CD4-positive, alpha-beta T cell treated with Interleukin-1 beta for 1 hour (primary cell): Measurements from ENCODE around the gene CRYM.
"Not testable (repeated sequence)": the region's sequence is repeated elsewhere in the genome, so short reads cannot be mapped to it uniquely, and the experiment has no call there.

Experiments used
- DNase-seq, 2 donors: peaks; one replicate each; pipeline ENCODE4 v3.0.0-alpha.2; 2020 to 2022

The CRYM gene

DNA sequence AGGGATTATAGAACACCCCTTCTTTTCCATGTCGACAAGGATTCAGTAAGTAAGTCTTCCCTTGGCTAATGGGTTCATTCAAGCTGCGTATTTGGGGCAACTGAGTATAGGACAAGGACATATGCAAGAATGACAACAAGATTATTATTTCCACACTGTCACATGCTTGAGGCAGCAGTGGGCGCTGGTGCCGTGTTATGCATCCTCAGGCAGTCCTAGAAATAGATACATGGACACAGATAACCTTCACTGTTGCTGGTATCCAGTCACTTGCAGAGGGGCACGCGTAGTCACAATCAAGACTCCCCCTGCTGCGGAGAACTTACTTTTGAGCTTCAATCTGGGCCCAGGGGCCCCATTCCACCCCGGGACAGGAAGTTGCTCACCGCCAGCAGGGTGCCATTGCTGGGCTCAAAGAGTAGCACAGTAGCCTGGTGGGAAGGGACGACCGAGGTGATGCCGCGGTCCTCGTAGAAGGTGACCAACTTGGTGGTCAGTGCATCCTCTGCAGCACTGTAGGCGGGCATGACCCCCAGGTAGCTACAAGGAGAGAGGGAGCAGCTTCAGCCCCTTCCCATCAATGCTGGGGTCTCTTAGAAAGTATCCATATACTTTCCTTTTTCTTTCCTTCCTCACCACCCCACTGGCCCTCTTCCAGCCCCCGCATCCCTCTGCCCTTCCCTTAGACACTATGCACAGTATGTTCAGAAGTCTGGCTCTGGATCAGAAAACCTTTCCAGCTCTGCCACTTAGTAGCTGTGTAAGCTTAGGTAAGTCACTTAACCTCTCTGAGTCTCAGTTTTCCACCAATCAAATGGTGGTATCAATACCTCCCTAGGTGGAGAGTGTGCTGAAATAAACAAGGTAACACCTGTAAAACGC is 804 bp downstream of the CRYM start:
- DNase-seq, result no peak

DNA sequence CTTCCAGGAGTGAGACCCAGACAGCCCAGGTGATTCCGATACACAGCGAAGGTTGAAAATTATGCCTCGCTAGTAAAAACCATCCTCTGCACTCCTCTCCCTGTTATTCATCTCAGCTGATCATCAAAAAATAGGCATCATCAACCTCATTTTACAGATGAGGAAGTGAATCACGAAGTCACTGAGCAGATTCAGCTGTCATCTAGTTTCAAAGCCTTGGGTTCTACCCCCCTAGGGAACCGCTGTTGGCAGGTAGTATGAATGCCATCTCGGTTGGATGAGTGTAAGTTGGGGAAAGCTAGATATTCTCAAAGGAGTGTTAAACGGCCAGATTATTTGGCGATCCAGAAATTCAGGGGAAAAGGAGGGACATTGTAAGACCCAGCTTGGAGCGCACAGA is 2.0 kb downstream of the CRYM start:
- DNase-seq, result no peak

DNA sequence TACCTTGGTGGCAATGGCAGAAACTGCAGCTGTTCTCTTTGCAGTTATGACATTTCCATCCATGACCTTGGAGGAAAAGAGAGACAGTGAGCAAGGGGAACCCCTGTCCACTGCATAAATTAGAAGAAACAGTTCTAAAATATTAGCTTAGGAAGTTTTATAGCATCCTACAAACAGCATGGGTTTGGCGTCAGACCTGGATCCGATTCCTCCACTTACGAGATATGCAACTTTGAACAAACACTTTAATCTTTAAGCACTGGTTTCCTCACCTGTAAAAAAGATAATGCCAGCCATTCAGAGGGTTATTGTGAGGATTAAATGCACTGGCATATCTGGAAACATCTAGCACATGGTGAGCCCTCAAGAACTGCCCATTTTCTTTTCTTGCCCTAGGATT is 2.6 kb downstream of the CRYM start:
- no peak for DNase-seq

DNA sequence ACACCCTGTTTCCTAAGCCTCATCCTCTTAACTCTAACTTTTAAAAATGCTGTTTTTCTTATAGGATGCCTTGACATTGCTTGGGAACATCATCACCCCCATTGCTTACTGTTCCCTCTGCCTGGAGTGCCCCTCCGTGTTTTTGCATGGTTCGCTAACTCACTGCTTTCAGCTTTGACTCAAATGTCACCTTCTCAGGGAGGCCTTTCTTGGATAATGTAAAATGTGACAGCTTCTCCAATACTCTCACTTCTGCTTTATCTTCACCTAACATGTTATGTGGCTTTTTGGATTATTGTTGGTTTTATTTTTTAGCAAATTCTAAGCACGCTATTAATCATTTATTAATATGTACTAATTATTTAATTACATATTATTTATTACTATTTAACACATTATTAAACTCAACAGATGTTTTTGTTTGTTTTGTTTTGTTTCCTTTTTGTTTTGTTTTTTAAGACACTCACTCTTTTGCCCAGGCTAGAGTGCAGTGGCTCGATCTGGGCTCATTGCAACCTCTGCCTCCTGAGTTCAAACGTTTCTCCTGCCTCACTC is 3.8 kb downstream of the CRYM start:
- no peak for DNase-seq

DNA sequence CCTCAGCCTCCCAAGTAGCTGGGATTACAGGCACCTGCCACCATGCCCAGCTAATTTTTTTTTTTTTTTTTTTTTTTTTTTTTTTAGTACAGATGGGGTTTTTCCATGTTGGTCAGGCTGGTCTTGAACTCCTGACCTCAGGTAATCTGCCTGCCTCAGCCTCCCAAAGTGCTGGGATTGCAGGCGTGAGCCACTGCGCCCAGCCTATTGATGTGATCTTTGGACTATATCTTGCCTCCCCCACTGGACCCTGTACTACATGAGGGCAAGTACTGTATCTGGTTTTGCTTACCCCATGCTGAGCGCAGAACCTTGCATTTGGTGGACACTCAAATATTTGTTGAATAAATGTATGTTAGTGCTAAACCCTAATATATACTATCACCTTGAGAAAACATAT is 5.3 kb downstream of the CRYM start:
- not testable (repeated sequence) for DNase-seq

DNA sequence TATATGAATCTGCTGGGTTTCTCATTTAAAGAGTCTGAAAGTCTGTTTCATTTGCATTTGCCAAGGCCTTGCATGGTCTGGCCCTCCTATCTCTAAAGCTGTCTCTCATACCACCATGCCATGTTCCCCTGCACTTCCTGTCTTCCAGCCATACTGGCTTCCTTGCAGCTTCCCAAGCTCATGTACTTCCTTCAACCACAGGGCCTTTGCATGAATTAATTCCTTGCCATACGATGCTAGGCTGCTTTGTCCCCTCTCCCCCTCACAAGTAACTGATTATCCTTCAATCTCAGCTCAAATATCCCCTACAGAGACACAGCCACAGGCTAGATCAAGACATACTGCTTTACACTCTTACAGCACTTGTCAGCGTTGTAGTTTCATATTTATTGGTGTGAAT is 5.8 kb downstream of the CRYM start:
- no peak for DNase-seq

DNA sequence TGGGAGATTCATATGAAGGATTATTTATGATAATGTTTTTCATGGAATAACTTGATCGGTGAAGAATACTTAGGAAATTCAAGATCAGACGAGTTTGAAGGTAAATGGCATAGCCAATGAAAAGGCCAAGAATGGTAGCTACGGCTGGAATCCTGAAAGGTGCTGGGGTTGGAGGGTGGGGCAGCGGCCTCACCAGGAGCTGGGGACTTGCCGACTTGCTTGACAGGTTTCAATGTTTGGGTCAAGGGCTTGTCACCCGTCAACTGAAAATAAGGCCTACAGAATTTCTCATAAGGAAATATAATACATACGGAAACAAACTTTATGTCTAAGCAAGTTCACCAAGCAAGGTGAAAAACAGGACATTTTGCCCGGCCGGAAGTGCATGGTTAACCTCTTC is 9.9 kb downstream of the CRYM start:
- no peak for DNase-seq

DNA sequence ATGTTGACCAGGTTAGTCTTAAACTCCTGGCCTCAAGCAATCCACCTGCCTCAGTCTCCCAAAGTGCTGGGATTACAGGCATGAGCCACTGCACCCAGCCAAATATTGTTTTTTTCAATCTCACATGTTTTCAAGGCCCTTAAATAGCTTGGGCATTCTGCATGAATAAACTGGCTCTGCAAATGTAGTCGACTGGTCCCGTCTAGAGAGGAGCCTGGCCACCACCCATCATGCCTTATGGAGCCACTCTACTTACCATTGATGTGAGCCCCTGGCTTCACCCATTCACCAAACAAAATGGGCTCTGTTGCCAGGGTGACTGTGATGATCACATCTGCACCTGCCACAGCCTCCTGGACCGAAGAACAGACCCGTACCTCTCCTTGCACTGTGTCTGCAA is 10.8 kb downstream of the CRYM start:
- no peak for DNase-seq

DNA sequence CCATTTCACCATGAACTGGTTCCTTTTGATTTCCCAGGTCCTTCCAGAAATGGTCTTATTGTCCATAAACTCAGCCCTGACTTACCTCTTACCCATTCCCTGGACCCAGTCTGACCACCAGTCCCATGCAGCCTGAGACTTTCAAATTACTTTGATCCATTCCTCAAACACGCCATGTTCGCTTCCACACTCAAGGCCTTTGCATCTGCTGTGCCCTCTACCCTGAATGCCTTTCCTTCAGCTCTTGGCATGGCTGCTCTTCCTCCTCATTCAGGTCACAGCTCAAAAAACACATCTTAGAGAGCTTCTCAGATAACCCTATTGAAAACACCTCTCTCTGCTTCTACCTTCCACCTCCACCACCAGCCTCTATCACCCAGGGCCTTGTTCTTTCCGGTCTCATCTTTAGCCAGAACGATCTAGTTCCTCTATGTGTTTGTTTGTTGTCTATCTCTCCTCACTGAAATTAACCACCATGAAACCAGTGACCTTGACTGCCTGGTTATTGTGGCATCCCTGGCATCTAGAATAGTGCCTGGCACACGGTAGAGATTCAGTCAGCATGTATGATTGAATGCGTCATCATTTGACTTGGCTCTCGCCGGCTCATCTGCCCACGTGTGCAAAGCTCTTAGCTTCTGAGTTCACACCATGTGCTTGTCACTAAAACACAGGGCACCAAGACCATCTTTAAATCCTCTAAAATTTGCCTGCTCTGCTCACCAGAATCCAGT is 12.8 kb downstream of the CRYM start:
- no peak for DNase-seq

DNA sequence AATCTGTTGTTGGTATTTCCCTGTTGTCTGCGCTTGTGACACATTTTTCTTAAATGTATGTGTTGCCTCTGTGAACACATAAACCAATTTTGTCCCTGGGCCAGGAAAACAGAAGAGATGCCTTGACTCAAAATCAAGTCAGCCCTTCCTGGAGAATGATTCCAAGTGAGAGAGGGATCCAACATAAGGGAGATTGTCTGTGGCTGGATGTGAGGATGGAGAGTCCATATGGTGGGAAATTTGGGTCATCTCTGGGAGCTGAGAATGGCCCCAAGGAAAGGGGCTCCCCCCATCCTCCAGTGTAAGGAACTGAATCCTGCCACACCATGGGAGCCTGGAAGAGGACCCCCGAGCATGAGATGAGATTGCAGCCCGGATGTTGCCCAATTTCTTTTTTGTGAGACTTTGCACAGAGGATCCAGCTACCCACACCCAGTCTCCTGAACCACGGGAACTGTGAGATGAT is 13.5 kb downstream of the CRYM start:
- DNase-seq, result no peak

DNA sequence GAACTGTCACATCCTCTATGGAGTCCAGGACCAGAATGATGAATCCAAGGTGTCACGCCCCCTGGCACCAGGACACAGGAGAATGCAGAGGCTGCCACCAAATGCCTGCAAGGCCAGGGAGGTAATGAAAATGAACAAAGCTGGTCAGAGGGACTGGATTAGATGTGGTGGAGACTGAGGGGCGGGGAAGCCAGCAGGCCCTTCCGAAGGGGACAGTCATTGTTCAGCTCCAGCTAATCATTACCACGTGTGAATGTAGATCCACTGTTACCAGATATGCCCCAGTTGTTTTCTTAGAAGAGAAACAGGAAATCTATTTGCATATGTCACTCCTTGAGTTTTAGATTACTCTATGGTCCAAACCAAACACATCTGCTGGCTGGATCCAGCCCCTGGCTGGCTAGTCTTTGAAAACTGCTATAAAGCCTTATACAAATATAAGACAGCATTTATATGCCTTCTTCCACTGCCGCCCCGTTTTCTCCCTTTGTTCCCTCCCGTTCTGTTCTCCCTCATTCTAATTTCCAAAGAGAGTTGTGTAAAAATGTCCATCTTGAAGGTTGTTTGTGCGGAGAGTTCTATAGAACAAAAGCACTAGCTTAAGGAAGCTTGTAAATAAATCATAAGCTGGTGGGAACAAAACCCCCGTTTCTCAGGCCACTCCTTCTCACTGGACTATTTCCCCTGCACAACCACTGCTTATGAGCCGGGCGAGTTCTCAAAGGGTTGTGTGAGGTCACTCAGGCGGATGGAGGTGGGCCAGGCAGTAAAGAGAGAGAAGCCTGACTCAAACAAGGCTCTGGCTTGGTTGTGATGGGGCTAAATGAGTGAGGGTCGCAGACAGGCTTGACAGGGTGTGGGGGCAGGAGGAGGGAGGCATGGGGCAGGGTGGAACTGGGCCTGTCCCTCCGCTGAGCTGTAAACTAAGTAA is 14.2 kb downstream of the CRYM start:
- DNase-seq, result no peak

DNA sequence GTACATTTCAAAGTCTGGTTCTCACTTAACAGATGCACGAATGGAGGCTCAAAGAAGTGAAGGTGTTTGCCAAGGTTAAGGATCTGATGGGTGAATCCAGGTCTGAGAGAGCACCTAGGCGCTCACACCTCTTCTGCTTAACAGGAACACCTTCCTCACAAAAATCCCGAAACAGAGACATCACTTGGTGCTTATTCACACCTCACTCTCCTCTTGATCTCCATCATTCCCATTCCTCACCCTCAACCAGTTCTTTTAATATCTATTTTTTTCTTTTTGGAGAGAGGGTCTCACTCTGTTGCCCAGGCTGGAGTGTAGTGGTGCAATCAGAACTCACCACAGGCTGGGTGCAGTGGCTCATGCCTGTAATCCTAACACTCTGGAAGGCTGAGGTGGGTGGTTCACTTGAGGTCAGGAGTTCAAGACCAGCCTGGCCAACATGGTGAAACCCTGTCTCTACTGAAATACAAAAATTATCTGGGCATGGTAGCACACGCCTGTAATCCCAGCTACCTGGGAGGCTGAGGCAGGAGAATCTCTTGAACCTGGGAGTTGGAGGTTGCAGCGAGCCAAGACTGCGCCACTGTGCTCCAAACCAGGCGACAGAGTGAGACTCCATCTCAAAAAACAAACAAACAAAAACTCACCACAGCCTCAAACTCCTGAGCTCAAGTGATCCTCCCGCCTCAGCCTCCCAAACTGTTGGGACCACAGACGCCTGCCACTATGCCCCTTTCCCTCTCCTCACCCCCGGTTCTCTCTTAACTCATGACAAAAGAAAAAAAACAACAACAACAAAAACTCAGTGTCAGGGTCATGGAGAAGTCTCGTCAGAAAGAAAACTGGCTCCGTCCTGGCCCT is 15.1 kb downstream of the CRYM start:
- DNase-seq, result no peak

DNA sequence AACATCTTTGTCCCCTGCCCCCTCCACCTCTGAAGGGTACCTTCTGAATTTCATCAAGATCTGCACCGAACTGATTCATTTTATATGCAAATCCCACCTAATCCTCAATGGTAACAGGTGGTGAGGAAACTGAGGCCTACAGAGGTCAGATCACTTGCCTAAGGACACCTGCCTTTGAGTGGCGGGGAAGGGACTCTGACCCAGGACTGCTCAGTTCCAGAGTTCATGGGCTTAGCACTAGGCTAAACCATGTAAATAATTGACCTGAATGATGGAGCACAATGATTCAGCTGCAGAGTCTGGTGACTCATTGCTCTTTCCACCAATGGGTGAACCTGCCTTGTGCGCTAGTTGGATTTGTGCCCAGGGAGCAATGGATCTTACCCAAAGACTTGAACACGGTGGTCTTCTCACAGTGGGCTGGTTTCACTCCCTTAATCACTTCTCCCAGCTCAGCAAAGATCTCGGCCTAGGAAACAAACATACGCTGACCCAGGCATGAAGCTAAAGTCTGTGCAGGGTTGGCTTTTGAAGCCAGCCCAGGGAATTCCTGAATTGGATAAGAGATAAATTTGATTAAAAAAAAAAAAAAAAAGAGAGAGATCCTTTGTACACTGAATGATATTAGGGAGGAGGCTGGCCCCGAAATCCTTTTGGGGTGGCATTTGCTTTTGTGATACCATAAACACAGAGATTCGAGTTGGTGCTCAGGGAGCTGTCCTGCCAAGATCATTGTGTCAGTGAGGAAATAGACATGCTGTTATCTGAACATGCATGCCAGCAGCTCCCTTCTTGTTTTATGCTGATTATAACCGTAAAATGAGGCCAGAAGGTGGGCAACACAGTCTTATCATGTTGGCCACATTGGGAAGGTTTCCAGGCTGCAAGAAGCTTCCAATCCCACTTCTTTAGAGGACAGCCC is 17.0 kb downstream of the CRYM start:
- DNase-seq, result no peak

DNA sequence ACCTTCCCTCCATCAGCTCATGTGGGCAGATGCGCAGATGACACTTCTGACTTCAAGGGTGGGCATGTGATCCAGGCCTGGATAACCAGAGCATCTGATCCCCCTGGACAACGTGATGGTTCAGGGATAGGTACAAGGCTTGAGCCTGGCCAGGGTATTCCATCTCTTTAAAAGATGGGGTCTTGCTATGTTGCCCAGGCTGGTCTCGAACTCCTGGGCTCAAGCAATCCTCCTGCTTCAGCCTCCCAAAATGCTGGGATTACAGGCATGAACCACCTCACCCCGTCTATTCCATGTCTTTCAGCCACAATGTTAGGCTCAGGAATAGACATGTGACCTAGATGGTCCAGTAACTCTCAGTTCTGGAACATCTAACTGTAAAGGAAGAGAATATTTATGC is 20.8 kb downstream of the CRYM start:
- DNase-seq, result no peak

DNA sequence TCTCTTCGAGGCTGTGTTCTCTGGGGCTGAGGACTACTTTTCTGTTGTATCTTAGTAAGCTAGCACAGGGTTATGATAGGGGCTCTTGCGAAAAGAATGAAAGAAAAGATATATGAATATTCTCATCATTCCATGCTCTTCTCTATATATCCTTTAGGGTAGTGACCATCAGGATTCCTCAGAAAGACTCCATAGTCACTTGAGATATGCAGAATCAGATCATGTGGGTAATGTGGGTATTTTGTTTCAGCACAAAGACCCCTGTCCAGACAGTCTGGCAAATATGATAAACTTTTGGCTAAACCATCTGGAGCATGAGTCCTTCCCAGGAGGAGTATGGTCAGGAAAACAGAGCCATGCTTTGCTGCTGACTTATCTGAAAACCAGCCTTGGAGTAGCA is 21.5 kb downstream of the CRYM start:
- DNase-seq, result no peak

DNA sequence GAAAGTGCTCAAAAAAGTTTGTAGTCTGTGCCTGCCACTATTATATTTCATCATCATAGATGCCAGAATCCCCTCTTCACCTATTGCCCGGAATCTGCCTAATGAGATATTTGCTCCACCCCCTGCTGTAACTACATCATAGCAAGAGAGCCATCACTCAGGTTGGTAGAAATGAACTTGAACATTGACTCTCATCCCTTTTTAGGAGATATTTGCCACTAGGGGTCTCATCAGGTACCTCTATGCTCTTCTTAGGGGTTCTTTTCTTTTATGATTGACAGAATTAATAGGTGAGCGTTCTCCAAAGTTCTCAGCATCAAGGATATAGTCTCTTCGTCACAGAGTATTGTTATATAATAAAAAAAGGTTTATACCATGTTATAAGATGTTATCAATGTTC is 24.6 kb downstream of the CRYM start:
- DNase-seq, result no peak

DNA sequence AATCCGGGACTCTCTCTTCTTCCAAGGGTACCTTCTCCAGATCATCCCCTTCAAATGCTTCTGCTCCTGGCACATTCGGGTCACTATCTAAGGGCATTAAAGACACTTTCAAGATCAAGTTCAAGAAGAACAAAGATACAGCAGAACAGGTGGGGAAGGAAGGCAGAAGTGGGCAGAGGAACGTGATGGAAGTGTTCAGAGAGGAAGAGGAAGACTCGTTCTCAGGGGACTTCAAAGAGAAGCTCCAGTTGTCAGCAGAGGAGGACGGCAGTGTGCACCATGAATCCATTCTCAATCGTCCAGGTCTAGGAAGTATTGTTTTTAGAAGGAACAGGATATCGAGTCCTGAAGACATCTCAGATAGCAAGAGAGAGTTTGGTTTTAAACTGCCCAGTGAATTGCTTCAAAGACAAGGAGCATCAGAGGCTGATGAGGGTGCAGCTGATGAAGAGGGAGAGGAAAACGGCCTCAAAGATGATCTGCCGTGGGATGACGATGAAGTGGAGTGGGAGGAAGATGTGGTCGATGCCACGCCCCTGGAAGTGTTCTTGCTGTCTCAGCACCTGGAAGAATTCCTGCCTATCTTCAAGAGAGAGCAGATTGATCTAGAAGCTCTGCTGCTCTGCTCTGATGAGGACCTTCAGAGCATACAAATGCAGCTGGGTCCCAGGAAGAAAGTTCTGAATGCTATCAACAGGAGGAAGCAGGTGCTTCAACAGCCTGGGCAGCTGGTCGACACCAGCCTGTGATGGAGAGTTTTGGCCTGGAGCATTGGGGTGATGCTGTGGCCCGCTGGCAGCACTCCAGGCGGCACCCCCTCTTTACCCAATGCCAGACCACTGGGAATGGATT is 27.8 kb downstream of the CRYM start:
- DNase-seq, result no peak

DNA sequence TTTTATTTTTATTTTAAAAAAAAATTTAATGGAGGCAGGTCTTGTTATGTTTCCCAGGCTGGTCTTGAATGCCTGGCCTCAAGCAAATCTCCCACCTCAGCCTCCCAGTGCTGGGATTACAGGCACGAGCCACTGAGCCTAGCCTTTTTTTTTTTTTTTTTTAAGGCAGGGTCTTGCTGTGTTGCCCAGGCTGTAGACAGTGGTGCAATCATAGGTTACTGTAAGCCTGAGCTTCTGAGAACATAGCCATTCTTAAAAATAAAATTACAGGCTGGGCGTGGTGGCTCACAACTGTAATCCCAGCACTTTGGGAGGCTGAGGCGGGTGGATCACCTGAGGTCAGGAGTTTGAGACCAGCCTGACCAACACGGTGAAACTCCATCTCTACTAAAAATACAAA is 29.9 kb downstream of the CRYM start:
- not testable (repeated sequence) for DNase-seq

DNA sequence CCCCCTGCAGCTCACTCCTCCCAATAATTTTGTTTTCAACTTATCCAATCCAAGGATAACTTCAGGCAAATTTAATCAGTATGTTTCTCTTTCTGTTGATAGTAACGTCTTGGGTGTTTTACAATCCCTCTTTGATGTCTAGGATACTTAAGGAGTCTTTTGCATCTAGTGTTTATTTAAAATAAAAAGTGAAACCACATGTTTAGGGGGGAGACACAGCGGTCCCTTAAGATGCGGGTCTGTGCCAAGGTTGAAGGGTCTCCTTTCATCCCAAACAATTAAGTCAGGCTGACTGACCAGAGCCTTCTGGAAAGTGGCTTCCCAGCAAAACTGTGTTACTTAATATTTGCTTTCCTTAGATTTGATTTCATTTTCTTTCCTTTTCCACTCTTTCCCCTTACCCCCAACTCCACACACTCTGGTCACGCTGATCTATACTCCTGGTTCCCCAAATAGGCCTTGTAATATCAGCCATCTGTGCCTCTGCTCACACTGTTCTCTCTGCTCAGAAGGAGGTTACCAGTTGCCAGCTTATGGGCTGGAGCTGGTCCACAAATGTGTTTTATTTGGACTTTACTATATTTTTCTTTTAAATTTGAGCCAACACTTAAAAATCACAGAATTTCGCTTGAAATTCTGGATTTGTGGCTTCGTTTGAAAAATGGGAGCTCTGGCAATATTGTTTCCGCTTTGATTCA is 33.4 kb downstream of the CRYM start:
- no peak for DNase-seq
